Chondrocyte (in vitro differentiated cells): ENCODE measurements around the gene HTR6. TPM values are rescaled to one million over a fixed set of nuclear protein-coding genes. Genes with fewer than 3 reads are reported as not detected.

ENCODE experiments used
- DNase-seq: peaks from one replicate; pipeline ENCODE4 v3.0.0; 2021; ENCODE audit warnings: mixed read lengths, low spot score
- H3K27ac Mint-ChIP-seq: one replicate; pipeline ENCODE4 v1.8.0; 2021; ENCODE audit warnings: mild to moderate bottlenecking, moderate library complexity, mixed read lengths; ENCODE audit not compliant: unreplicated experiment
- H3K27me3 Mint-ChIP-seq: 2 replicates; pipeline ENCODE4 v1.8.0; 2021; ENCODE audit warnings: low read depth, mixed read lengths
- H3K36me3 Mint-ChIP-seq: 2 replicates; pipeline ENCODE4 v1.8.0; 2021; ENCODE audit warnings: low read depth, mixed read lengths
- H3K4me1 Mint-ChIP-seq: 2 replicates; pipeline ENCODE4 v1.8.0; 2021; ENCODE audit warnings: low read depth, mild to moderate bottlenecking, mixed read lengths
- H3K4me3 Mint-ChIP-seq: one replicate; pipeline ENCODE4 v1.8.0; 2021; ENCODE audit warnings: mild to moderate bottlenecking, moderate library complexity, mixed read lengths; ENCODE audit not compliant: unreplicated experiment
- H3K9me3 Mint-ChIP-seq: 2 replicates; pipeline ENCODE4 v1.8.0; 2021; ENCODE audit warnings: low read depth, mixed read lengths
- total RNA-seq: library from RNA; stranded (reverse); gene quantifications from 3 replicates; pipeline ENCODE4 v1.2.1, GENCODE V29; 2021
- TF ChIP-seq, protein P1 (sequence below): fragments of 200-600 bp; sonication (generic); IDR thresholded peaks from 2 replicates; pipeline ENCODE4 v1.5.0; 2021; ENCODE audit warnings: antibody characterized with exemption, mild to moderate bottlenecking, moderate library complexity

HTR6 gene
- total RNA-seq, 1 donor from 2014 or later: not detected

DNA sequence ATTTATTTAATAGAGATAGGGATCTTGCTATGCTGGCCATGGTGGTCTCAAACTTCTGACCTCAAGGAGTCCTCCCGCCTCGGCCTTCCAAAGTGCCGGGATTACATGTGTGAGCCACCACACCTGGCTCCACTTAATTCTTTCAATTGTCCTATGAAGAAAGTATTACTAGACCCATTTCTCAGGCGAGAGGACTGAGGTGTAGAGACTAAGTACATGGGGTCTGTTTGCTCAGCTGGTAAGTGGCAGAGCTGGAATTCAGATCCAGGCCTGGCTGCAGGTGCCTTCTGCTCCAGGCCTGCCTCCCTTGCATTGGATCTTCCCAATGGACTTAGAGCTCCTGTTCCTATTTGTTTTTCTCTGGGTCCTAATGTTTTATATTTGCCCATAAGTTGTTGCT lies 55.5 kb downstream of the HTR6 start:
- no peaks in the 10 kb centered on the region for H3K27me3 Mint-ChIP-seq

GRCh38 chr1:19720973-19721372 lies 56.3 kb downstream of the HTR6 start:
- DNase-seq: no peak
- Mint-ChIP-seq H3K36me3 (peaks cover 3% of the 10 kb centered on the region), H3K4me3 (no peak overlapping the region), H3K9me3 (no peaks in the 10 kb centered on the region), H3K27ac (no peak overlapping the region), H3K4me1 (no peaks in the 10 kb centered on the region), H3K27me3 (no peaks in the 10 kb centered on the region)
- TF ChIP-seq, protein P1, sequence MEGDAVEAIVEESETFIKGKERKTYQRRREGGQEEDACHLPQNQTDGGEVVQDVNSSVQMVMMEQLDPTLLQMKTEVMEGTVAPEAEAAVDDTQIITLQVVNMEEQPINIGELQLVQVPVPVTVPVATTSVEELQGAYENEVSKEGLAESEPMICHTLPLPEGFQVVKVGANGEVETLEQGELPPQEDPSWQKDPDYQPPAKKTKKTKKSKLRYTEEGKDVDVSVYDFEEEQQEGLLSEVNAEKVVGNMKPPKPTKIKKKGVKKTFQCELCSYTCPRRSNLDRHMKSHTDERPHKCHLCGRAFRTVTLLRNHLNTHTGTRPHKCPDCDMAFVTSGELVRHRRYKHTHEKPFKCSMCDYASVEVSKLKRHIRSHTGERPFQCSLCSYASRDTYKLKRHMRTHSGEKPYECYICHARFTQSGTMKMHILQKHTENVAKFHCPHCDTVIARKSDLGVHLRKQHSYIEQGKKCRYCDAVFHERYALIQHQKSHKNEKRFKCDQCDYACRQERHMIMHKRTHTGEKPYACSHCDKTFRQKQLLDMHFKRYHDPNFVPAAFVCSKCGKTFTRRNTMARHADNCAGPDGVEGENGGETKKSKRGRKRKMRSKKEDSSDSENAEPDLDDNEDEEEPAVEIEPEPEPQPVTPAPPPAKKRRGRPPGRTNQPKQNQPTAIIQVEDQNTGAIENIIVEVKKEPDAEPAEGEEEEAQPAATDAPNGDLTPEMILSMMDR: no peak

More for the DNA sequence above, 55.5 kb downstream of the HTR6 start:
- TF ChIP-seq, protein P1: no peak
- Mint-ChIP-seq H3K4me1 (peaks cover 7% of the 10 kb centered on the region), H3K9me3 (no peaks in the 10 kb centered on the region), H3K27ac (no peak overlapping the region), H3K36me3 (peaks cover 3% of the 10 kb centered on the region), H3K4me3 (no peak overlapping the region)
- DNase-seq: no peak

- peaks cover 6% of the 10 kb centered on the region for H3K36me3 Mint-ChIP-seq
- H3K4me1 Mint-ChIP-seq: no peaks in the 10 kb centered on the region
- DNase-seq: no peak
- H3K27me3 Mint-ChIP-seq: no peaks in the 10 kb centered on the region
- H3K4me3 Mint-ChIP-seq: no peak overlapping the region
- no peak overlapping the region for H3K27ac Mint-ChIP-seq
- TF ChIP-seq, protein P1: no peak
- no peaks in the 10 kb centered on the region for H3K9me3 Mint-ChIP-seq
These were observed 59.2 kb downstream of the HTR6 start for GRCh38 chr1:19723874-19724273.

GRCh38 chr1:19725606-19726005 lies 60.9 kb downstream of the HTR6 start:
- TF ChIP-seq, protein P1: no peak
- Mint-ChIP-seq H3K4me3 (no peak overlapping the region), H3K4me1 (no peaks in the 10 kb centered on the region), H3K36me3 (peaks cover 10% of the 10 kb centered on the region), H3K27ac (no peak overlapping the region), H3K27me3 (no peaks in the 10 kb centered on the region), H3K9me3 (peaks cover 9% of the 10 kb centered on the region)
- DNase-seq: no peak

GRCh38 chr1:19728413-19729145 lies 63.9 kb downstream of the HTR6 start:
- TF ChIP-seq, protein P1: no peak
- peaks cover 12% of the 10 kb centered on the region for H3K36me3 Mint-ChIP-seq
- no peaks in the 10 kb centered on the region for H3K4me1 Mint-ChIP-seq
- peaks cover 10% of the 10 kb centered on the region for H3K9me3 Mint-ChIP-seq
- no peak for DNase-seq
- no peak overlapping the region for H3K4me3 Mint-ChIP-seq
- no peaks in the 10 kb centered on the region for H3K27me3 Mint-ChIP-seq
- H3K27ac Mint-ChIP-seq: no peak overlapping the region
